H1 (cell line): Measurements from ENCODE around the gene GUCY2F. TPM values are rescaled to one million over a fixed set of nuclear protein-coding genes. Genes with fewer than 3 reads are reported as not detected.

Experiments
- JUND ChIP-seq: IDR thresholded peaks from 2 replicates; pipeline ENCODE4 v1.6.1; 2011; ENCODE audit warnings: mild to moderate bottlenecking, improper control_type of control experiment, low read length
- NRF1 ChIP-seq: IDR thresholded peaks from 2 replicates; pipeline ENCODE4 v1.6.1; 2011; ENCODE audit warnings: mild to moderate bottlenecking, low read depth, low read length, improper control_type of control experiment
- polyA plus RNA-seq, 7 experiments: library from polyadenylated mRNA; depleted of rRNA in 3 of 7; stranded (reverse) in 5 of 7; unstranded in 2 of 7; fragments of >200 nt in 5 of 7; fragments of 200-250 nt in 2 of 7; gene quantifications; 1 replicate in 5 of 7; 2 replicates in 1 of 7; 4 replicates in 1 of 7; pipeline versions ENCODE4 v1.2.1 to v1.2.3, GENCODE V29; 2011 to 2013; ENCODE audit warnings: missing spikeins in 2 of 7, mixed read lengths in 2 of 7
- total RNA-seq: library from RNA; stranded (reverse); fragmentation: NEBNext Ultra II Directional; extraction: Animal tissue kit (Norgen Biotek cat#: 25700); gene quantifications from 2 replicates; pipeline ENCODE4 v1.2.1, GENCODE V29; 2021
- TF ChIP-seq, protein P1 (sequence below), 3 experiments: IDR thresholded peaks; 1 replicate in 2 of 3; 2 replicates in 1 of 3; pipeline versions ENCODE4 v1.5.1 to v1.6.1; 2011; ENCODE audit warnings: low read length in 3 of 3, mild to moderate bottlenecking in 3 of 3, inconsistent platforms in 2 of 3, low read depth in 1 of 3, moderate library complexity in 1 of 3; ENCODE audit not compliant: insufficient read depth in 1 of 3; ENCODE audit errors: control extremely low read depth in 1 of 3
- TF ChIP-seq, protein P2 (sequence below): IDR thresholded peaks from 2 replicates; pipeline ENCODE4 v1.6.1; 2011; ENCODE audit warnings: low read depth, mild to moderate bottlenecking, low read length; ENCODE audit not compliant: insufficient read depth

The GUCY2F gene
- total and polyA plus RNA-seq, 2 of the 8 experiments (the other 6 are each of a cell fraction or from before 2014, with no cell fraction given): 0.02 TPM; not detected in 1

GRCh38 chrX:109403922-109404321 lies 78.0 kb downstream of the GUCY2F start (continued):
- TF ChIP-seq, protein P1, sequence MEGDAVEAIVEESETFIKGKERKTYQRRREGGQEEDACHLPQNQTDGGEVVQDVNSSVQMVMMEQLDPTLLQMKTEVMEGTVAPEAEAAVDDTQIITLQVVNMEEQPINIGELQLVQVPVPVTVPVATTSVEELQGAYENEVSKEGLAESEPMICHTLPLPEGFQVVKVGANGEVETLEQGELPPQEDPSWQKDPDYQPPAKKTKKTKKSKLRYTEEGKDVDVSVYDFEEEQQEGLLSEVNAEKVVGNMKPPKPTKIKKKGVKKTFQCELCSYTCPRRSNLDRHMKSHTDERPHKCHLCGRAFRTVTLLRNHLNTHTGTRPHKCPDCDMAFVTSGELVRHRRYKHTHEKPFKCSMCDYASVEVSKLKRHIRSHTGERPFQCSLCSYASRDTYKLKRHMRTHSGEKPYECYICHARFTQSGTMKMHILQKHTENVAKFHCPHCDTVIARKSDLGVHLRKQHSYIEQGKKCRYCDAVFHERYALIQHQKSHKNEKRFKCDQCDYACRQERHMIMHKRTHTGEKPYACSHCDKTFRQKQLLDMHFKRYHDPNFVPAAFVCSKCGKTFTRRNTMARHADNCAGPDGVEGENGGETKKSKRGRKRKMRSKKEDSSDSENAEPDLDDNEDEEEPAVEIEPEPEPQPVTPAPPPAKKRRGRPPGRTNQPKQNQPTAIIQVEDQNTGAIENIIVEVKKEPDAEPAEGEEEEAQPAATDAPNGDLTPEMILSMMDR (IDR thresholded peaks at IDR 0.05; ENCODE audit: control extremely low read depth in 1 of 3, insufficient read depth in 1 of 3, low read depth in 1 of 3, low read length in 3 of 3): no peak
- TF ChIP-seq NRF1: no peak
- TF ChIP-seq, protein P2, sequence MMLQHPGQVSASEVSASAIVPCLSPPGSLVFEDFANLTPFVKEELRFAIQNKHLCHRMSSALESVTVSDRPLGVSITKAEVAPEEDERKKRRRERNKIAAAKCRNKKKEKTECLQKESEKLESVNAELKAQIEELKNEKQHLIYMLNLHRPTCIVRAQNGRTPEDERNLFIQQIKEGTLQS: no peak
- no peak for TF ChIP-seq JUND
